Motor neuron (in vitro differentiated cells): Measurements from ENCODE around the gene PEBP1. TPM values are rescaled to one million over a fixed set of nuclear protein-coding genes. Genes with fewer than 3 reads are reported as not detected.

Experiments
- ATAC-seq, 8 experiments: fragments of 200-7000 bp; cut with Tn5 transposase; replicated peaks in 6 of 8; 2 replicates each; pipeline ENCODE4 v1.8.0; 2021; ENCODE audit warnings: mild to moderate bottlenecking in 8 of 8, moderate library complexity in 8 of 8
- H3K27ac ChIP-seq, 2 donors: fragments of 250-450 bp; sonication (Bioruptor Pico); 2 replicates each; pipeline ENCODE4 v1.9.0; 2021; ENCODE audit warnings: antibody characterized with exemption in 2 of 2, mild to moderate bottlenecking in 2 of 2, moderate library complexity in 1 of 2
- H3K4me1 ChIP-seq, 2 donors: fragments of 250-450 bp; sonication (Bioruptor Pico); replicated peaks in 1 of 2; 2 replicates each; pipeline ENCODE4 v1.6.1; 2021; ENCODE audit warnings: antibody characterized with exemption in 2 of 2, mild to moderate bottlenecking in 2 of 2, moderate library complexity in 1 of 2
- H3K4me3 ChIP-seq, 5 donors: fragments of 250-450 bp; sonication (Bioruptor Pico); 2 replicates each; pipeline ENCODE4 v1.9.0; 2021; ENCODE audit warnings: antibody characterized with exemption in 5 of 5, mild to moderate bottlenecking in 5 of 5, moderate library complexity in 4 of 5
- WGBS, 10 experiments: fragments of 450-650 bp; shearing (Covaris generic); methylation state at CpG; one replicate each; pipeline ENCODE4 v1.0.0; 2022; 5-methylcytosine and 5-hydroxymethylcytosine counted together
- in situ Hi-C, 9 experiments: fragments of 400-800 bp; cut with MboI; loops; one replicate each; pipeline ENCODE4 v1.15.0; 2021; ENCODE audit warnings: low sequenced_read_pairs in 9 of 9, low pct_unique_long_range_greater_than_20kb in 2 of 9; ENCODE audit not compliant: unreplicated experiment in 9 of 9
- total RNA-seq, 8 experiments: library from RNA; unstranded; fragments of 300-600 nt; gene quantifications; 2 replicates each; pipeline versions ENCODE4 v1.2.3 to v1.2.4, GENCODE V29; 2022

PEBP1 gene
- 100 to 1,000 TPM; 181 to 302 (median 268) TPM for total RNA-seq

DNA sequence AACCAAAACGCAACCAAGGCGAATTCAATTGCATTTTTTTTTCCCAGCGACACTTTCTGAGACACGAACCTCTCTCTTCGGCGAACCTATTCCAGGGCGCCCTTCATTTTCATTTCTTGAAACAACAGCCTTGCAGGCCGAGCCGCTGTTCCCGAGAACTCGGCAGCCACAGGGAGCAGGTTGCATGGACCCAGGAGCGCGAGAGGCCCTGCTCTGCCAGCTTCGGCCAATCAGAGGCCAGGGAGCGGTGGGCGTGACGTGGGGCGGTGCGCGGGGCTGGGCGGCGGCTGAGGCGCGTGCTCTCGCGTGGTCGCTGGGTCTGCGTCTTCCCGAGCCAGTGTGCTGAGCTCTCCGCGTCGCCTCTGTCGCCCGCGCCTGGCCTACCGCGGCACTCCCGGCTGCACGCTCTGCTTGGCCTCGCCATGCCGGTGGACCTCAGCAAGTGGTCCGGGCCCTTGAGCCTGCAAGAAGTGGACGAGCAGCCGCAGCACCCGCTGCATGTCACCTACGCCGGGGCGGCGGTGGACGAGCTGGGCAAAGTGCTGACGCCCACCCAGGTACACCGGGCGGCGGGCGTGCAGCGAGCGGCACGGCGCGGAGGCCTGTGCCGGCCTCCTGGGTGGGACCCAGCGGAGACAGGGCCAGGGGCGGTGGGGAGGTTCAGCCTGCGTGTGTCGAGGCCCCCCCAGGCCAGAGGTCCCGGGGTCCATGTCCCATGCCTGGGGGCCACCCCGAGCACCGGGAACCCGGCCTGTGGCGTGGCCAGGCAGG is at the start of gene PEBP1:
TSS of gene PEBP1 (plus strand) at position 337 of the 771 bp plus-strand sequence. CDS start at position 423, 86 bp downstream.
- in situ Hi-C loops: no loop called here
- peaks cover 4 to 8% of the 10 kb centered on the region in 2 donors for H3K4me1 ChIP-seq
- peak; percentile 96 to 100 (median 99) for ATAC-seq
- peak within 1 kb of the TSS; percentile 65 to 81 (median 72) for H3K4me3 ChIP-seq
- 0 to 20% (median 0%) methylated on average over 1 to 24 of the region's 70 CpGs; no CpG with 5 or more reads in 1 of the 10 experiments for WGBS, 10 experiments
- peak within 1 kb of the TSS; percentile 29 to 46 for H3K27ac ChIP-seq

DNA sequence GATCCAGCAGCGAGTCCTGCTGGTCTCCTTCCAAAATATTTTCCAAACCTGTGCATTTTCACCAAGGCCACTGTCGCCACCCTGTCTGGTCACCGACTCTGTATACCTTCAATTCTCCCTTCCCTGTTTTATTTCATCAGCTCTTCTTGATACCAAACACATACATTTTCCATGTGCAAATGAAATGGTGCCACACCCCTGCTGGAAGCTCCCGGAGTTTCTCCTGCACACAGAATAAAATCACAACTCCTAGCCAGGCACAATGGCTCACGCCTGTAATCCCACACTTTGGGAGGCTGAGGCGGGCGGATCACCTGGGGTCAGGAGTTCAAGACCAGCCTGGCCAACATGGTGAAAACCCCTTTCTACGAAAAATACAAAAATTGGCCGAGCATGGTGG is 46.1 kb upstream of the PEBP1 start:
- in situ Hi-C loops: no loop called here
- Histone ChIP-seq H3K27ac (no peak overlapping the region), H3K4me1 (no peaks in the 10 kb centered on the region), H3K4me3 (no peak overlapping the region)
- WGBS, 10 experiments: 0 to 100% (median 85%) methylated on average over 1 to 7 of the region's 9 CpGs; no CpG with 5 or more reads in 1 of the 10 experiments
- ATAC-seq: peak in 3 of 8 experiments; percentile 47 to 86 (median 61)

DNA sequence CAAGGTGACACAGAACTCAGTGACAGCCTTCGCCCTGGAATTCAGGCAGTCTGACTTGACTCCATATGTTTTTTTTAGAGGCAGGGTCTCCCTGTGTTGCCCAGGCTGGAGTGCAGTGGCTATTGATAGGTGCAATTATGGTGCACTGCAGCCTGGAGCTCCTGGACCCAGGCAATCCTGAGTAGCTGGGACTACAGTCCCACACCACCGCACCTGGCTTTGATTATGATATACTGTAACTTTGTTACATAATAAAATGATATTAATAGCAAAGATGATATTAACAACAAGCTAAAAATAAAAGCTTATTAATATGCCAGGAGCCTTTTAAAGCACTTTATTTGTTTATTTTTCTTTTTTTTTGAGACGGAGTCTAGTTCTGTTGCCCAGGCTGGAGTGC is 41.9 kb upstream of the PEBP1 start:
- H3K4me3 ChIP-seq: no peak overlapping the region
- 50 to 100% (median 94%) methylated on average over 1 to 2 of the region's 3 CpGs; no CpG with 5 or more reads in 3 of the 10 experiments for WGBS, 10 experiments
- no peaks in the 10 kb centered on the region for H3K4me1 ChIP-seq
- H3K27ac ChIP-seq: no peak overlapping the region
- in situ Hi-C loops: no loop called here
- ATAC-seq: no peak

DNA sequence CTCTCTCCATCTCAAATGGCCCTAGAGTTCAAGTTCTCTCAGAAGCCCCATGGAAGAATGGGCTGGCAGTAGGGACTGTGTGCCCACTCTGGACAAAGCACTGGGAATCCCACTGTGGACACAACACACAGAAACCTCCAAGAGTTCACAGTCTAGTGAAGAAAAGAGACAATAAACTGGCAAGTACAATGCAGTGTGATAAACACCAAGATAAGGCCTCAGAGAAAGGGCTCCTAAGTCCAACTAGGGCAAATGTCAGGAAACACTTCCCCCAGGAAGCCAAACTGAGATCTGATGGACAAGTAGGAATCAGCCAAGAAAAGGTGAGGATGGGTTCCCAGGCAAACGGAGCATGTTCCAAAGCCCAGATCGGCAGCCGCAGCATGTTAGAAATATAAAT is 37.5 kb upstream of the PEBP1 start:
- no peak for ATAC-seq
- H3K4me3 ChIP-seq: no peak overlapping the region
- WGBS, 10 experiments: 80 to 100% (median 100%) methylated on average over 1 to 3 of the region's 3 CpGs; no CpG with 5 or more reads in 3 of the 10 experiments
- H3K4me1 ChIP-seq: no peaks in the 10 kb centered on the region
- in situ Hi-C loops: no loop called here
- no peak overlapping the region for H3K27ac ChIP-seq

DNA sequence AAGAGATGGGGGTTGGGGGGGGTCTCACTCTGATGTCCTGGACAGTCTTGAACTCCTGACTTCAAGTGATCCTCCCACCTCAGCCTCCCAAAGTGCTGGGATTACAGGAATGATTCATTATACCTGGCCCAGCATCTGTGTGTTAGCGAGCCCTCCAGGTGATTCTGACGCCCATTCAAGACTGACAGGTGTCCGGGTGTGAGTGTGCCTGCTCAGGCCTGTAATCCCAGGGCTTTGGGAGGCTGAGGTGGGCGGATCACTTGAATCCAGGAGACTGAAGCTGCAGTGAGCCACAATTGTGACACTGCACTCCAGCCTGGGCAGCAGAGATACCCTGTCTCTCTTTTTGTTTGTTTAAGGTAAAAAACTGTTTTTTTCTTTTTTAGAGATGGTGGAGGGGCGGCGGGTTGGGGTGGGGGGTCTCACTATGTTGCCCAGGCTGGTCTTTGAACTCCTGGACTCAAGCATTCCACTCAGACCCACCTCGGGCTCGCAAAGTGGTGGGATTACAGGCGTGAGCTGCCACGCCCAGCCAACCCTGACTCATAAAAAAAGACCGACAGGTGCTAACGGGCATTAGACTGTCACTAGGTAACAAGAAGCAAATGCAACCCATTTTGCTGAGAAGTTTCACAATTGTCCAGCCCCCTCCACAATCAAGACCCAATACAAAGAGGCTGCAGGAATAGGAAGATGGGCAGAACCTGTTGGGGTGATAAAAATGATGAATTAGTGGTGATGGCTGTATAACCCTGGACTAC is 36.8 kb upstream of the PEBP1 start:
- no peak for ATAC-seq
- Histone ChIP-seq H3K27ac (no peak overlapping the region), H3K4me3 (no peak overlapping the region), H3K4me1 (no peaks in the 10 kb centered on the region)
- WGBS, 10 experiments: 88 to 100% (median 93%) methylated on average over 1 to 7 of the region's 12 CpGs; no CpG with 5 or more reads in 4 of the 10 experiments
- in situ Hi-C loops: no loop called here

DNA sequence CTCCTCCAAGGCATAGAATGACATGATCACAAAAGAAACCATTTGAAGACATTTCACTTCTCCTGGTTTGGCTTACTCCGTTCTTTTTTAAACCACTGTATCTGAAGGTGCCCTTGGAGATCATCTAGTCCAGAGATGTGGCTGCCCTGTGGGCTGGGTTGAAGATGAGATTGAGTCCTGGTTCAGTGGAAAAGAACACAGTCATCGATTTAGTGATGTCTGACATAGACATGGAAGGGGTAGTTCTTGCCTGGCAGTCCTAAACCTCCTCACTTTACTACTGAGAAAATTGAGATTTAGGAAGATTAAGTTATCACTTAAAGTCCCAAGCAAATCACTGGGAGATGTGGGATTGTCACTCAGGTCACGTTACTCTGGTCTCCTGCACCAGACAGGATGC is 34.9 kb upstream of the PEBP1 start:
- 29 to 100% (median 96%) methylated on average over 1 to 3 of the region's 3 CpGs; no CpG with 5 or more reads in 3 of the 10 experiments for WGBS, 10 experiments
- H3K4me1 ChIP-seq: no peaks in the 10 kb centered on the region

DNA sequence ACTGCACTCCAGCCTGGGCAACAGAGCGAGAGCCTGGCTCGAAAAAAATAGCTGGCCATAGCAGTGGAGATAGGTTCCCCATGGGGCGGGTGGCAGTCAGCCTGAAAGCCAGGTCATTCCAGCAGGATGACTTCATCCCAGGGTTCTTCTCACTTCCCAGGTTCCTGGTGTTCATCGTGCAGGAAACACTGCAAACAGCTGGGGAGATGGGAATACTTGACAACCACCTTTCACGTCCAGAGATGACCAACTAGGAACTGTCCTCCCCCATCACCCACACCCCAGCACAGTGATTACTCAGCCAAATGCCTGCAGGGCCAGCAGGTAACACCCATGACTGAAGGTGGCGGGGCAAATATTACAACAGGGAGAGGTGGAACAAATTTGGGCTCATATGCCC is 33.9 kb upstream of the PEBP1 start:
- no peaks in the 10 kb centered on the region for H3K4me1 ChIP-seq
- H3K4me3 ChIP-seq: no peak overlapping the region
- ATAC-seq: no peak
- WGBS, 10 experiments: 36 to 100% (median 73%) methylated on average over 1 to 2 of the region's 6 CpGs; no CpG with 5 or more reads in 4 of the 10 experiments
- in situ Hi-C loops: no loop called here
- H3K27ac ChIP-seq: no peak overlapping the region

More for the DNA sequence above, 34.9 kb upstream of the PEBP1 start:
- Histone ChIP-seq H3K27ac (no peak overlapping the region), H3K4me3 (no peak overlapping the region)
- ATAC-seq: no peak
- in situ Hi-C loops: no loop called here

DNA sequence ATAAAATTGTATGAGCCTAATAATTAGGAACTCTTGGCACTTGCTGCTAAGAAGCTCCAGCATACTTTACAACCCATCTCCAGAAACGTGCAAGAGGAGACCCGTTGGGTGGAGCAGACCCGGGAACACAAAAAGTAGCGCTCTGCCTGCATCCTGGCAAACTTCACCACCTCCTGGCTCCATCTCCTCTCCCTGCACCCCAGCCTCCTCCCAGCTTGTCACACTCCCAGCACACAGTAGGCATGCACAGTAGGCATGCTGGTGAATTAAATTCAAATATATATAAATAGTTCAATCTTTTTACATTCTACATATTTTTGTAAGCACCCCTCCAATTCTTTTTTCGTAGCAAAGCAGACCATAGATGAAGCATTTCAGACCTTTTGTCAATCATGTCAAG is 33.3 kb upstream of the PEBP1 start:
- 20 to 67% (median 36%) methylated on average over 1 to 5 of the region's 5 CpGs; no CpG with 5 or more reads in 4 of the 10 experiments for WGBS, 10 experiments
- peak overlapping the region in 3 of 5 donors; percentile 62 to 78 (median 77) for H3K4me3 ChIP-seq
- H3K4me1 ChIP-seq: no peaks in the 10 kb centered on the region
- H3K27ac ChIP-seq: no peak overlapping the region
- in situ Hi-C loops: no loop called here
- ATAC-seq: no peak

DNA sequence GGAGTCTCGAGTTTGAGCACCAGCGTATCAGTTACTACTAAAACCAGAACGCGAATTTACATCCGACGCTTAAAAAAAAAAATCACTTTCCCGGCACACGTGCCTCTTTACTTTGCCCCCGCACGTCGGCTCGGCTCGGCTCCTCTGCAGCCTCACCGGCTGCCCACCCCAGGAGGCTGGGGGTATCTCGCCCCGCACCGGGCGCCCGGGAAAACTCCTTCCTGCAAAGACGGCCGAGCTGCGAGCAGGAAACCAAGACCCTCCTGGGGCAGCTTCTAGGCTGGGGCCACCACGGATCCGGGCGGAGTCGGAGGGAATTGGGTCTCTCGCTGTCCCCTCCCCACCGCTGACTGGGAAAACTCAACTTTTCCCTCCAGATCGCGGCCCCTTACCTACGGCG is 32.7 kb upstream of the PEBP1 start:
- peak; percentile 8 to 59 (median 30) for ATAC-seq
- in situ Hi-C loops: no loop called here
- WGBS, 10 experiments: 0 to 7% (median 2%) methylated on average over 1 to 25 of the region's 32 CpGs; no CpG with 5 or more reads in 4 of the 10 experiments

DNA sequence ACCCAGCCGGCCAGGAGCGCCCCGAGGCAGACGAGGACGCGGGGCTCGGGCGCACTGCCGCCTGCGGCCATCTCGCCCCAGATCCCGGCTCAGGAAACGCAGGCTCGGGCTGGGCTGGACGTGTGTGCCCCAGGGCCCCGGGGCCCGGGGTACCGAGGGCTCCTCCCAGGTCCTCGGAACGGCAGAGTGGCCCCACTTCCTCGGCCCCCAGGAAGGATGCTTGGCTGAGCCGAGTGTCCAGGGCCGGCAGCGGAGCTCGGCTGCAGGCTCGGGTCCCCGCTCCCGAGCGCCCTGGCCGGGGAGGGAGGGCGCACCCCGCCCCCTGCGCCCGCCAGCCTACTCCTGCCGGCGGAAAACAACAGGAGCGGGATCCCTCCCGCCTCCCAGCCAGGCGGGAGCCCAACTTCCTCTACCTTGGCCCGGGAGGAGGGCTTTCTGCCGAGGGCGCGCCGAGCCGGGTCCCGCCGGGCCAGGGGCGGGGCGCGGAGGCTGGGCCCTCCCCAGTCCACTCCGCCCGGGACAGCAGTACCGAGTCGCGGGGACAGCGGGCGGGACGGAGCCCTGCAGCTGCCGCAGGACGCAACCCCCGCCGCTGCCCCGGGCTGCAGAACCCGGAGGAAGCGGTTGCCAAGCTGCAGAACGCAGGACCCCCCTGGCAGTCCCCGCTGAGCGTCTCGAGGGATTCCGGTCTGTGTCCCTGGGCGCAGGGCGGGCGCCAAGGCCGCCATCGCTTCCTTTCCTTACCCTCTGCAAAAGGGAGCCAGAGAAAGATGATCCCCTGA is 32.1 kb upstream of the PEBP1 start, which contains the start of gene VSIG10:
TSS of gene VSIG10 (minus strand) at position 411 of the 782 bp plus-strand sequence. CDS start at position 71, 340 bp downstream.
- 0% methylated on average over 1 to 9 of the region's 75 CpGs; no CpG with 5 or more reads in 8 of the 10 experiments for WGBS, 10 experiments
- peak within 1 kb of the TSS in 1 of 2 donors; percentile 33 for H3K27ac ChIP-seq
- no peaks in the 10 kb centered on the region for H3K4me1 ChIP-seq
- in situ Hi-C loops: no loop called here
- ATAC-seq: peak; percentile 80 to 88 (median 86)
- H3K4me3 ChIP-seq: peak within 1 kb of the TSS; percentile 46 to 78 (median 62)

More for the DNA sequence above, 32.7 kb upstream of the PEBP1 start:
- Histone ChIP-seq H3K27ac (peak overlapping the region in 1 of 2 donors; percentile 33), H3K4me3 (peak overlapping the region; percentile 46 to 78 (median 62)), H3K4me1 (no peaks in the 10 kb centered on the region)

DNA sequence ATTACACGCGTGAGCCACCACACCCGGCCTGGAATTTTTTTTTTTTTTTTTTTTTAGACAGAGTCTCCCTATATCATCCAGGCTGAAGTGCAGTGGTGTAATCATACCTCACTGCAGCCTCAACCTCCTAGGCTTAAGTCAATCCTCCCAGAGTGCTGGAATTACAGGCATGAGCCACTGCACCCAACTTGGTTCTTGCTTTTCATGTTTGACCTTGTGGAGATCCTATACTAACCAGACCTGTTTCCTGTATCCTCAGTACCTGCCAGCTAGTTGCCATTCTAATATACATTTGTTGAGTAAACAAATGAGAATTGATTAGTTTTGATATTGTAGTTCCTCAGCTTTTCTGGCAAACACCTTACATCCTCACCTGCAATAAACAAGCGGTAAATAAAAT is 28.9 kb upstream of the PEBP1 start:
- H3K27ac ChIP-seq: no peak overlapping the region
- in situ Hi-C loops: no loop called here
- WGBS, 10 experiments: 80 to 100% (median 100%) methylated on average over 1 to 3 of the region's 4 CpGs; no CpG with 5 or more reads in 3 of the 10 experiments
- H3K4me3 ChIP-seq: no peak overlapping the region
- no peaks in the 10 kb centered on the region for H3K4me1 ChIP-seq
- ATAC-seq: no peak

DNA sequence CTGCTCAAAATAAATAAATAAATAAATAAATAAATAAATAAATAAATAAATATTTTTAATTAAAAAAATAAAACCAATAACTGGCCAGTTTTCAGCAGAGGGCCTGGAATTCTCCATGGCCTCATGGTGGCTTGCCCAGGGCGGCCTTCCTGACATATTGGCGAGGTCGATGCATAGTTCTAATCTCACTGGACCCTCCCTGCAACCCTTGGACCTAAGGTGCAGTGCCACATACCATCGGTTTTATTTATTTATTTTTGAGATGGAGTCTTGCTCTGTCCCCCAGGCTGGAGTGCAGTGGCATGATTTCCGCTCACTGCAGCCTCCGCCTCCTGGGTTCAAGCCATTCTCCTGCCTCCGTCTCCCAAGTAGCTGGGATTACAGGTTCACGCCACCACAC is 28.2 kb upstream of the PEBP1 start:
- in situ Hi-C loops: no loop called here
- no peak for ATAC-seq
- Histone ChIP-seq H3K4me1 (no peaks in the 10 kb centered on the region), H3K27ac (no peak overlapping the region), H3K4me3 (no peak overlapping the region)
- WGBS, 10 experiments: 80 to 100% (median 95%) methylated on average over 1 to 8 of the region's 8 CpGs; no CpG with 5 or more reads in 2 of the 10 experiments
